Stimulated activated naive CD4-positive, alpha-beta T cell (primary cell): Measurements from ENCODE around the gene KDM4B.

Experiments used
- DNase-seq, 6 experiments: peaks; one replicate each; lab custom pipeline; 2025; lab: John Stamatoyannopoulos, UW

The KDM4B gene

DNA sequence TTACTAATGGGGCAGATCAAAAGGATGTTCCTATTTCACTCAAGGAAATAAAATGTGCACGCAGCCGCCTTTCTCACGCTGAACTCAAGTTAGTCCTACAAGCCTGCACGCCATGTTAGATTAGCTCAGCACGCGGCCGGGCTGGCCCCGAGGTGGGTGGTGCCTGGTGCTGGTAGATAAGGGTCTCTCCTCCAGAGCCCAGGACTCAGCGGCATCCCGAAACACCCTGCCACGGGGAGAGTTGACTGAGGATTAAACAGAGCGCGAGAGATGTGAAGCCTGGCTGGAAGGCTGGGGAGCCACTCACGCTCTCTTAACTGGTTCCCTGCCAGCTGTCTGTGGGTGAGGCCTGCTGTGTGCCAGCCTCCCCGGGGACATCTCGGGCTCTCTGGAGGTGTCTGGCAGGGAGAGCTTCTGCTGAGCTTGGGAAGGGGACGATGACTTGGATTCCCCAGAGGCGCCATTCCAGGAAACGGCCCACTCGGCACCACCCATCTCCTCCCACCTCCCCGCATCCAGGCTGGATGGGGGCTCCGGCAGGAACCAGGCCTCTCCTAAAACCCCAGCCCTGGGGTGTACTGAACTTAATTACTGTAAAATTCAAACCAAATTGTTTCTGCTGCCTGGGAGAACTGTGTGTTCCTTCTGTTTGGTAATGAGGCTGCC is 122.2 kb downstream of the KDM4B start:
- no peak for DNase-seq

DNA sequence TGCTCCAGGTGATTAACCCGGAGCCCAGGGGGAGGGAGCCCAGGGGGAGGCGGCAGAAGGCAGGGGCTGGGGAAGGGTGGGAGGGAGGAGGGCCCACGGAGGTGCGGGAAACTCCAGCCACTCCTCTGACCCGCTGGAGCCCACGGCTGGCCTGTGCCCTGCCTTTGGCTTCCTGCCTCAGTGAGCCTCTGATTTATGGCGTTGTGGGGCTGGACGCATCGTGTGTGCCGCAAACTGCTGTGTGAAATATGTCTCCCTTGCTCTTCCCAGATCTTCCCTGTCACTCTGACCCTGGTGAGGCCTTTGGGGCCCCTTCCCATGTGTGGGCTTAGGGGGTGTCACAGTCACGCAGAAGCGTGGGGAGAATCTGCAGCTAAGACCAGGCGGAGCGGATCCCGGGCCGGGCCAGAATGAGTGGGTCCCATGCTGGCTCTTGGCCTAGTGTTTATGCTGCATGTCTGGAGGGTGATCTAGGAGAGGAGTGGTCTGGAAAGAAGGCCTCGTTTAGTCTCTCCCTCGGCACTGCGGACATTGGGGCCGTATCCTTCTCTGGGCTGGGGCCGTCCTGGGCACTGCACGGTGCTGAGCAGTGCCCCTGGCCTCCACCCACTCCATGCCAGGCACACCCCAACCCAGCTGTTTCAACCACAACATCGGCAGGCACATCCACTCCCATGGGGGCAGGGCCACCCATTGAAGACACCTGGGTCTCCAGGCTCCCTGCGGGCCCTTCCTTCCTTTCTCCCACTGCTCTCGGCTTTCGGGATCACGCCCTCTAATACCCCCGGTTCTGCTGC is 123.0 kb downstream of the KDM4B start:
- no peak for DNase-seq

- no peak for DNase-seq
Observed at GRCh38 chr19:5092481-5092843, 123.5 kb downstream of the KDM4B start.

GRCh38 chr19:5093297-5093928 is 124.5 kb downstream of the KDM4B start:
- no peak for DNase-seq

DNA sequence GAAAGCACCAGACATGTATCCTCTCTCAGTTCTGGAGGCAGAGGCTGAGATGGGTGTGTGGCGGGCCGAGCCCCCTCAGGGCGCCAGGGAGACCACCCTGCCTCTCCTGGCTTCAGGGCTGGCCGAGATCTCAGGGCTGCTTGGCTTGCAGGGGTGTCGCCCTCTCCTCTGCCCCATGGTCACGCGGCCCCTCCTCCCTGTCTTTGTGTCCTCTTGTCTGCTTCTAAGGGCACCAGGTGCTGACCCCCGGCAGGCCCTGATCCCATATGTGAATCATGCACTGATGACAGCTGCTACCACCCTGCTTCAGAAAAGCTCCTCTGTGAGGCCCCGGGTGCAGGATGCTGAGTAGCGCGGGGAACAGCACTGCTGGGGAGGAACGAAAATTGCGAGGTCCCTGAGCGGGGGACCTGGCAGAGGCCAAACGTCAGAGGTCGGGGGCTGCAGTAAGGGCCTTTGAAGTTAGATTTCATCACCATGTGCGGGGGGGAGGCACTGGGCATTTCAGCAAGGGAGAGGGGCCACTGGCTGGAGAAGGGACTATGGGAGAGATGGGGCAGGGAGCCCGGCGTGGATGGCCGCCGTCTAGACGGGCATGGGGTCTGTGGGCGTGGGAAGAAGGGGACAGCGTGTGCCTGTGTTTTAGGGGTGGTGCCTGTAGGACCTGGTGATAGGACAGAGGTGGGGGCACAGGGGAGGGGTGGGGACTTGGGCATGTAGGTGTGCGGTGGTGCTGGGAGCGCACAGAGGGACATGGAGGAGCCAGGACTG is 125.2 kb downstream of the KDM4B start:
- DNase-seq: no peak

DNA sequence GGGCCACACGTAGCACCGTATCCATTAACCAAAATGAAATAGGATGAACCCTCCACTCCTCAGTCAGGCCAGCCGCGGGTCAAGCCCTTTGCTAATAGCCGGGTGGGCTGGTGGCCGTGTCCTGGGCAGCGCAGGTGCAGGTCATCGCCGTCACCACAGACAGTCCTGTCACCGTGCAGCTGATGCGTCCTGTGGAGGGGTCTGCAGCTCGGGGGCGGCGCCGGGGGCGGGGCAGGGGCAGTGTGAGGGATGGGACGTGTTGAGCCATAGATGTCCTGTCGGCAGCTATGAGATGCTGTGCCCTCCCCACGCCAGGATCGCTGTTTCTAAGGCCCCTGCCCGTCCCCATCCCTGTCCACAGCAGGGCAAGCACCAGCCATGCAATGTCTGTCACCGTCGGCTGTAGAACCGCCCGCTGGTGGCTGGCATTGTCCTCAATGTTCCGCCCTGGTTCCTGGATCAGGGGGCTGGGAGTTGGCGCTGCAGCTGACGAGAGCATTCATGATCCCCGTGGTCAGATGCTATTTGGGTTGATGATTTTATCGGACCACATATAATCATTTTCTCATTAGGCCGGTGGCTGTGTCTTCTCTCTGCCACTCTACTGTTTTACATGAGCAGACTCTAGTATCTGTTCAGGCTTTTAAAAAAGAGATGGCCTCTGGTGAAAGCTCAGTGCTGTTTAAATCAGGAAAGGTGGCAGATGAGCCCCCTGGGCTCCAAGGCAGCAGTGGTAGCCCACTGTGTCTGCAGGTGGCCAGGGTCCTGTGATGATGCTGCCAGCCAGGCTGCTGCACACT is 126.1 kb downstream of the KDM4B start:
- no peak for DNase-seq

GRCh38 chr19:5095568-5095850 is 126.6 kb downstream of the KDM4B start:
- DNase-seq: no peak

GRCh38 chr19:5096536-5096935 is 127.6 kb downstream of the KDM4B start:
- no peak for DNase-seq

DNA sequence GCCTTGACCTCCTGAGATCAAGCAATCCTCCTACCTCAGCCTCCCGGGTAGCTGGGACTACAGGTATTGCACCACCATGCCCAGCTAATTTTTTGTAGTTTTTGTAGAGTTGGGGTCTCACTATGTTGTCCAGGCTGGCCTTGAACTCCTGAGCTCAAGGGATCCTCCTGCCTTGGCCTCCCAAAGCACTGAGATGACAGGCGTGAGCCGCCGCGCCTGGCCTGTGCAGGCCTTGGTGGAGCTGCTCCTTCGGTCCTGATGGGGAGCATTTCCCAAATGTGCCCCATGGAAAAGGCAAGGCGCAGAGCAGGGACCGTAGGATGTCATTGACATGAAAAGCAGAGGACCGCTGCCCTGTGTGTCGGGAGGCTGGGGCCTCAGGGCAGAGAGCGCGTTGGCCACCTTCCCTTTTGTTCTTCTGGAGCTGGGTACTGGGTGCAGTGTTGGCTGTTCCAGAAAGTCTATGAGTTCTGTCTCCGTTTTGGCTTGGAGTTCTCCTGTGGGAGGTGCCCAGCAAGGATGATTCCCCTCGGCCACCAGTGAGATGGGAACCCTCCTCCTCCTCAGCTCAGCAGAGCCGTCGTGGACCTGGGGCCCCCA is 128.5 kb downstream of the KDM4B start:
- DNase-seq: no peak

DNA sequence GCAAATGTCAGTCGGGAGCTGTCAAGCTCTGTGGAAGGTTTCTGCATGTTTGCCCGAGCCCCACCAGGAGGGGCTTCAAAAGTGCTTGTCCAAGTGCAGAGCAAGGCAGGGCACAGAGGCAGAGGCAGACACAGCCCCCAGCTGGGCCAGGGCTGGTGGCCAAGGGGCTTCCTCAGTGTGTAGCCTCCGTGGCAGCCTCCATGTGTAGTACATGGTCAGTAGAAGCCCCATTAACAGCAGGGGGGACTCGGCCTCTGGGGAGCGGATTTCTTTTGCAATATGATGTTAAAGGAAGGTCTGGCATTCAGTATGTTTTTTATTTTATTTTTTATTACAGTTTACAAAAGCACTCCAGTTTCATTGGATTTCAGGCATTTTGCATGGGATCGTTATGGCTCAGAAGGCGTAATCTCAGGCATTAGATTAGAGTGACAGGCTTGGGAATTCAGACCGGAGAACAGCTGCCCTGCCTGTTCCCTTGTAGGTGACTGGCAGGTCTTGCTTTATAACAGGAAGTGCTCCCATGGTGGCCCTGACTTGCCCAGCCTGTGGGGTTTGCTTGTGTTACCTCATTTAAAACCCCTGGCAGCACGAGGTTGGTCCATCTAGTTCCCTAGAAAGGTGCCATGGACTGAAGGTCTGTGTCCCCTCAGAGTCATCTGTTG is 129.2 kb downstream of the KDM4B start:
- no peak for DNase-seq

DNA sequence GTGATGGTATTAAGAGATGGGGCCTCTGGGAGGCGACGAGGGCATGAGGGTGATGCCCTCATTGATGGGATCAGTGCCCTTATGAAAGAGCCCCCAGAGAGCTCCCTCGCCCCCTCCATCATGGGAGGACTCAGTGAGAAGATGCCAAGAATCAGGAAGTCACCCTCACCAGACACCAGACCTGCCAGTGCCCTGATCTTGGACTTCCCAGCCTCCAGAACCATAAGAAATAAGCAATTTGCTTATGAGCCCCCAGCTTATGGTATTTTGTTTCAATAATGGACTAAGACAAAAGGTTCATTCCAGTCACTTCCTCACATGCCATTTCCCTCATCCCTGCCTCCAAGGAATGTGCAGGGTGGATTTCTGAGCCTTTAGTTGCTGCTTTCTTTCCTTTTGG is 129.7 kb downstream of the KDM4B start:
- no peak for DNase-seq

DNA sequence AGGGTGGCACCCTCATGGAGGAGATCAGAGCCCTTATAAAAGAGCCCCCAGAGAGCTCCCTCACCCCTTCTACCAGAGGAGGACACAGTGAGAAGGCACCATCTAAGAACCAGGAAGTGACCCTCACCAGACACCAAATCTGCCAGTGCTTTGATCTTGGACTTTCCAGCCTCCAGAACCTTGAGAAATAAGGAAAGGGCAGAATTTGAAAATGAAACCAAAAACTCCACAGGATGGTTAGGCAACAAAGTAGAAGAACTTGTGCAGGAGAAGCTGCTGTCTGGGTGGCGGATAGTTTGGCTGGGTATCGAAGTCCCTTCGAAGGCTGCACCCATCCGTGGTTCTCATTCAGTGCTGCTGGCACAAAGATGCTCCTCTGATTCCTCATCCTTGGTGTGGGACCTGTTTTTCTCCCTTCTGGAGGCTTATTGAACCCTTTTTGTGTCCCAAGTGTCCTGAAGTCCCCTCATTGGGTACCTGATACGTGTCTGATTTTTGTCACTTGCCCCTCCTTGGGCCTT is 130.8 kb downstream of the KDM4B start:
- no peak for DNase-seq

GRCh38 chr19:5101871-5102270 is 133.0 kb downstream of the KDM4B start:
- DNase-seq: no peak

DNA sequence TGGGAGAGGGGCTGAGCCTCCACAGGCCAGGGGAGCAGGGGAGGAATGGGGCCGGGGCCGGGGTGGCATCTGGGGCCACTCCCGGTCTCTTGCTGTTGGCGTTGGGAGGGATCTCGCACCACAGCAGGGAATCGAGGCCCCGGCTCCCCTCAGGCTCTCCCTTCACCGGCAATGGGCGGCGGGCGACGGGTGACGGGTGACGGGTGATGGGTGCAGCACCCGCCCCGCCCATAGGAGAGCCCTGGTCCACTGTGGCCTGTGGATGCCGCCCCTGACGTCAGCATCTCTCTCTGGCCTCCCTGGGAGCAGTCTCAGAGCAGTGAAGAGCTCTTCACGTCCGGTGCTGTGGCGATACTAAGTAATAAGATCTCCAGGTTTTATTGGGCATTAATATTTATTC is 133.6 kb downstream of the KDM4B start:
- DNase-seq: no peak

DNA sequence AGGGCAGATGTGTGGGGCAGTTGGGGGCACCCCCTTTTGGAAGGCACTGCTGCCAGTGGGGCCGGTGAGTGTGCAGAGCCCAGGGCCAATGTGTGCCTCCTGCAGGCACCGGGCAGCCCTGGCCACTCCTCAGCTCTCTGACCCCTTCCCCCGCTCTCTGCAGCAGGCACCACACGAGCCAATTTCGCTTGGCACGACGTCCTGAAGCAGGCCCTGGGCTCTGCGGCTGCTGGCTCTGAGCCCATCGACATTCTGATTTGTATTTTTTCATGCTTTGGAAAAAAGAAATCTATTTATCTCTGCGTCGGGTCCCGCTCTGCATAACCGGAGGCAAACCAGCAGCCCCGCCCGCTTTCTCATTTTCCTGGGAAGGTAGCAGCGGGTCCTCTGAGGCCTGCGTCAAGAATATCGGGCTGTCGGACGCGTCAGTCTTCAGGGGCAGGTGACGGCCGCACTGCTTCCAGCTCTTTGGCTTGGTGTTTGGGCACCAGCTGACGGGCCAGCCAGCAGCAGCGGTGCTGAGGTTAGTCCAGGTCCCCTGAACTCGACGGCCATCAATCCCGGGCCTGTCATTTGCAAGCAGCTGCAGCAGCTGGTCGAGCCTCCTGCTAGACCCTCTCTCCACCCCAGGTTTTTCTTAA is 134.3 kb downstream of the KDM4B start:
- DNase-seq: no peak

- DNase-seq: no peak
Observed at GRCh38 chr19:5103812-5104410, 135.0 kb downstream of the KDM4B start.

DNA sequence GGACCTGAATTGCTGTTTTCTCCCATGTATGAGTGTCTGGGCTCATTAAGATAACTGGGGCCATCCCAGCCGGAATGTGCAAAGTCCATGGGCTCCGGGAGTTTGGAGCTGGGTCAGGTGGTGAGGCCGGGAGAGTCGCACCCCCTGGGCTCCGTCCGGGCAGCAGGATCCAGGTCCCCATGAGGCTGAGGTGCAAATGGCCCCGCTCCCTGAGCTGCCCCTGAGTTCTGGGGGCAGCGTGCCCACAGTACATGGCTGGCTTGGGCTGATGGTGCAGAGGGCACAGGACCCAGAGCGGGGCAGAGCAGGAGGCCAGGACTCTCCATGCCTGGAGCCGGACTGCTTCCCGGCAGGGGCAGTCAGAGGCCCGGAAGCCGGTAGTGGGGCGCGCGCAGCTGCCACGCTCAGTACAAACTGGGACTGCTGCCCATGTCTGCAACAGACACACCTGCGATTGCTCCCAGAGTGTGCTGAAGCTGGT is 136.0 kb downstream of the KDM4B start:
- no peak for DNase-seq

GRCh38 chr19:5106191-5106726 is 137.3 kb downstream of the KDM4B start:
- no peak for DNase-seq

- DNase-seq: no peak
Observed at GRCh38 chr19:5106971-5107370, 138.1 kb downstream of the KDM4B start.
